GM19438 (cell line): Measurements from ENCODE around the gene CYP8B1.

ENCODE experiments used
- ATAC-seq: cut with Tn5 transposase; IDR thresholded peaks from one replicate; pipeline ENCODE4 v1.9.1; 2021; ENCODE audit warnings: low read depth; ENCODE audit not compliant: unreplicated experiment

CYP8B1 gene

DNA sequence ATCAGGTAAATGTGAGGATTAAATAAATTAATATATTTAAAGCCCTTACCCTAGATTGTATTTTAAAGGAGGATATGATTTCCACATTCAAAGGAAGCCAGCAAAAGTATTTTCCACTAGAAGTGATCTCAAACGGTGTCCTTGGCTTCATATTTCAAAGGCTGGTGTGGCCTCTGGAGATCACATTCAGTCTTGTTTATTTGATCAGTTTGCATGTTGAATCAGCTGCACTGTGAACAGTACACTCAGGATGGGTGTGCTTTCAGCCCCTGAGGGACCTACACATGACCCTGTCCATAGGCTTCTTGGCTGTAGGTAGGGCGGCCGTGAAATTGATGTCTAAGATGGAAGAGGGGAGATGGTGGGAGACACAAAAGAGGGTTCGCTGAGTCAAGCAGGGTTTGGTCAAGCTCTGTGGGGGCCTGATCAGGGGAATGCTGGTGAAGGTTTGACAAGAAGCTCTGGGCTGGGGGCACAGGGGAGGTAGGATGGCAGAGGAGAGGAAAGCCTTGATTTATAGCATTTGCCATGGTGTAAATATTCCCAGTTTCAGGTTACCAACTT lies 21.9 kb downstream of the CYP8B1 start:
- ATAC-seq = no peak

DNA sequence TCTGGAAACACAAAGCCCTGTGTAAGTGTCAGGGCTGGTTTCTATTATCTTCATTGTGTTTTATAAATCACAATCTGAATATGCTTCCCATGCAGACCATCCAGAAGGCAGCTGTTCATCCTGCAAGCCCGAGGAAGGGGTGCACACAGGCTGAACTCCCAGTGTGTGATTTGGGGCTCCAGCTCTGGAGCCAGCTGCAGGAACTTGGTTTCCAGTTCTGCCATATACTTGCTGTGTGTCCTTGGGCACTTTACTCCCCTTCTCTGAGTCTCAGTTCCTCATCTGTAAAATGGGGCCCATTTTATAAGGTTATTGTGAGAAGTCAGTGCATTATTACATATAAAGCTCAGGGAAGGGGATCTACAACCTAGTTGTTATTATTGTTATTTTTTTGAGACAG lies 22.6 kb downstream of the CYP8B1 start:
- ATAC-seq = no peak

DNA sequence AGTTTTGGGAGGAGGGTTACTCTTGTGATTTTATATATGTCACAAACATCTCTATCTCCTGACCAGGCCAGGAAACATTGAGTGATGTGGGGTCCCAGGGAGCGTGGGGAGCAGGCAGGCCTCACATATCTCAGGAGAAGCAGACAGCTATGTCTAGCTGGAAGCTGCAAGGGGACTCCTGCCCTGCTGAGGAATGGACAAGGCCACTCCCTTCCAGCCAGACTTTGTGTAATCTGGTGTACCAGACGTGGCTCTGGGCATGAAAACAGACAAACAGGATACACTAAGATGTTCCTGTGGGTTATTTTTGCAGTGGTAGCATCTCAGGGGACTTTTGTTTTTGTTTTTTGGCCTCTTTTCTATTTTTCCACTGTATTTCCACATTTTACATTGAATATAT lies 23.2 kb downstream of the CYP8B1 start:
- no peak for ATAC-seq

DNA sequence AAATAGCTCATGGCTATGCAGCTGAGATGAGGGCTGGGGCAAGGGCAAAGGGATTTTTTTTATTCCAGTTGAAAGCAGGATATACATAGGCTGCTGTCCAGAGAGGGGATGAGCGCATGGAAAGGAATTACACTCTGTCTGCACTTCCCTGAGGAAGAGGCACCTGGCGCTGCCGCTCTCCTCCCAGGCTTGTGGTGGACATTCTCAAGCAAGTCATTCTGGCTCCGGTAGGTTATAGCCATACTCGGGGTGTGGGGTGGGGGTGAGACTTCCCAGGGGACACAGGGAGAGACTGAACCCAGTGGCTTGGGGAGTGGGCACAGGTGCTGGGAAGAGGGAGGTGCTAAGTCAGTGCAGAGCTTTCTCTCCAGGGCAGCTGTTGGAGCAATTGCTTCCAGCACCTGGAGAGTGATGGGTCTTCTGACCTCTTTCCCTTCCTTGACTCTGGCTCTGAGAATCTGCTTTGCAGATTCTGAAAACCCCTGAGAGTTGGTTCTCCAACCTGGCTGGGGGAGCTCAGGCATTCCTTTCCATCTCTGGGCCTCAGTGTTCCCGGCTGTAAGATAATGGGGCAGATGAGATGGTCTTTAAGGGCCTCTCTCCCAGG lies 24.3 kb downstream of the CYP8B1 start:
- ATAC-seq = no peak

DNA sequence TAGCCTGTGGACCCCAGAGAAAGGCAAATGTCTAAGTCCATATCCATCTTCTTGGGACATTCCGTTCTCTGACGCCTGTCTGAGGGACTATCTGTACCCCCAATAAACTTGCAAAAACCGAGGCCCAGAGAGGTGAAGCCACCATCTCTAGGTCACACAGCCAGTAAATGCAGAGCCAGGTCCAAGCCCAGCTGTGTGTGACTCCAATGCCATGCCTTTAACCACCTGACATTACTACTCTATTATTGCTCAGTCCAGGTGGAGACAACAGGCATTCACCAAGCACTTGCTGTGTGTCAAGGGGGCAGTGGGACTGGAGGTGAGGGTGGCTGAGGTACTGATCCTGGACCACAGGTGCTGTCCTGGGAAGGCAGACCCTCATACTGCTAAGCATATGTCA lies 25.4 kb downstream of the CYP8B1 start:
- ATAC-seq = no peak

DNA sequence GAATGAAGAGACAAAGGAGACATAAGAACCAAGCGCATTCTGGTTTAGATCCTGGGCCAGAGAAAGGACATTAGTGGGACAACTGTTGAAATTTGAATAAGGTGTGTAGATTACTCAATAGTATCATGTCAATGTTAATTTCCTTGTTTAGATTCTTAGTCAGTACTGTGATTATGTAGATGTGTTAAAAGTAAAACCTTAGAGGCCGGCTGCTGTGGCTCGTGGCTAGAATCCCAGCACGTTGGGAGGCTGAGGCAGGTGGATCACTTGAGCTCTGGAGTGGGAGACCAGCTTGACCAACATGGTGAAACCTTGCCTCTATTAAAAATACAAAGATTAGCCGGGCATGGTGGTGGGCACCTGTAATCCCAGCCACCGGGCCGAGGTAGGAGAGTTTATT lies 26.7 kb downstream of the CYP8B1 start:
- no peak for ATAC-seq

DNA sequence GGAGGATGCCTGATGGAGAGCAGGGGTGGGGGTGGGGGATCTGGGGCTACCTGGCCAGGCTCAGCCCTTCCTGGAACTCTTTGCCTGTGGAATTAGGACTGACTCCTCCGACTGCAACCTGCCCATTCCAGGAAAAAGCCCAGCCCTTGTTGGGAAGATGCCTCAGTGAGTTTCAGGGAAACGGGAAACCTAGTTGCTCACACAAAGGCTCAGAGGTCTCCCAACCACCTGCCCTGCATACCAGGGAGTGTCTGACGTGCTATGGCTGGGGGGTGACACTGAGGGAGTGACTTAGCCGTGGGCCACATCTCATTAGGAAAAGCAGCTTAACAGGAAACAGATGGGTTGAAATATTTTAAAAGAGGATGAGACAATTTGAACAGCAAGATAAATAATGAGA lies 27.9 kb downstream of the CYP8B1 start:
- ATAC-seq = no peak

DNA sequence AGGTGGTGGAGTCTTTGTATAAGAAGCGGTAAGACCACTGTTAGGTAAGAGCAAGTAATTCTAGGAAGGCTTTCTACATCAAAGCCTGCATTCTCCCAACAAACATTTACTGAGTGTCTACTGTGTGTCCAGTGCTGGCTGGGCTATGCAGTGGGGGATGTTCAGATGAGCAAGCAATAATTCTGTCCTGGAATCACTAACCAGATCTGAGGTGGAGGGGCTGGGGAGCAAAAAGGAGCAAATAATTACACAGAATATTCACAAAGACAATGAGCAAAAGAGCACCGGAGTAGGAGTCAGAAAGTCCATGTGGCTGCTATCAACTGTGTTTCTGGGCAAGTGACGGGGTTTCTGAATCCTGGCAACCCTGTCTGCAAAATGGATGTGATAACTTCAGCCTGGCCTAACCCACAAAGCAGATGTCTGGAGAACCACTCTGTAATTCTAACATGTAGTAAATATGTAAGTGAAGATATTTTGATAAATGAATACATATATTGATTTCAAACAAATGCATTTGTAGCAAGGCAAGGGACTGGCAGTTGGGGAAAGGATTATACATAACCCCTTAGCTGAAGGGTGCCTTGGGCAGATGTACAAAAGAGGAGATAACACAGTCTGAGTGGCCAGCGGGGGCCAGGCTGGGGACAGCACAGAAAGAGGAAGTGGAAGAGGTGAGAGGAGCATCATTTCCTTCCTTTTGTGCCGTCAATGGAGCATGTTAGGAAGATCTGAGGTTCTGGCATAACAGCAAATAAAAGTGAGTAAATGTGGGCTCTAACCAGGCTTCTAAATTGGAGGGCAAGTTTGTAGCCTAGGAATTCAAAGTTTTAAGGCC lies 28.8 kb downstream of the CYP8B1 start:
- no peak for ATAC-seq

DNA sequence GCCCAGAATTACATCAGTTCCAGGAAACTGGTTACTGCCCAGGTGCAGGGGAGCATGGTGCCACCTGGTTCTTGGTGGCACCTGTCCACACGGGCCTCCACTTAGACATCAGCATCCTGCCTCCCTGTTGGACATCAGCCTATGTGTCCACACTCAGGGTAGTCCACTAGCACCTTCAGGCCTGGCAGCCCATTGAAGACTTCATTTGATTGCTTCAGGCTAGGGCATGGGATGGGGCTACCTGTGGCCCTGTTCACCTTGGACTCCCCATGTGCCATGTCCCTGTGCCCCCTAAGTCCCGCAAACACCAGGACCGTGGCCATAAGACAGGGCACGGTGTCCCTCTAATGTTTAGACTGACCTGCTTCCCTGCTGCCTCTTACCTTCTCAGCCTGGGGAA lies 30.9 kb downstream of the CYP8B1 start:
- no peak for ATAC-seq

DNA sequence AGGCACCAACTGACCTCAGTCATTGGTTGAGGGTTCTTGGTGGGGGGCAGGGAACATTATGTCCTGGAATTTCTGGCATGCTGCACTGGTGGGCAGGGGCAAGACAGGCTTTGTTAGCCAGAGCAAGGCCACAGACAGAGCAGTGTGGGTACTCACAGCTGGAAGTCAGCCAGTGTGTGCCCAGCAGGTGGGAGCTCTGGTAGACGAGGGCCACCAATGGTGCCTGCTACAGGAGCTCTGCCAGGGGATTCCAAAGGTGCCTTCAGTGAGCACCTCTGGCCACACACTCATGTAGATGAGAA lies 31.3 kb downstream of the CYP8B1 start:
- ATAC-seq = no peak

DNA sequence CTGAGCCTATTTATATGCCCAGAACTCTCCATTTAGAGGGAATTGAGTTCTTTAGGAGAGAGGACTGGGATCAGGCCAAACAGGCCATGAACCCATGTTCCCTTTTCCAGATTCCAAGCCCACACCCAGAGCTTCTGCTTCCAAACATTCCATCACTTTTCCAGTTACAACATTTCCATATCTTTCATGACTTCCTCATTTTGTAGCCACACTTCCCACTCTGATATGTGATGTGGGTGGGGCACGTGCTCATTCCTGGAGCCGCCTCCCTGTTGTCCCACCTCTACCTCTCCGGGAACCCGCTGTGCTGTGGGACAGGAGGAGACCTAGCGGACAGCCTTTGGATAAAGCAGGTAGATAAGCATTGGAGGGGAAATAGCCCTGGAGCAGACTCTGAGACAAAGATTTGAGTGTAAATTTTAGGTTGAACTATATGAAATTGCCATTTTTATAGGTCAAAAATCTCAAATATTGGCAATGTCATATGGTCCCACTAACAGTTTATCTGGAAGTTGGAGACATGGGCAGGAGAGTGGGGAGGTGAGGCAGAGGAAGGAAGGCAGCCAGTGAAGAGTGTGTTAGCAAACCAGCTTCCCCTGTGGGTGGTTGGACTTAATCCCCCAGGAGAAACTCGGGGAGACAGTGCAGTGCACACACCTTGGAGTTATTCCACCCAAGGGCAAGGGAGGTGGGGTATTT lies 31.8 kb downstream of the CYP8B1 start:
- ATAC-seq = no peak

DNA sequence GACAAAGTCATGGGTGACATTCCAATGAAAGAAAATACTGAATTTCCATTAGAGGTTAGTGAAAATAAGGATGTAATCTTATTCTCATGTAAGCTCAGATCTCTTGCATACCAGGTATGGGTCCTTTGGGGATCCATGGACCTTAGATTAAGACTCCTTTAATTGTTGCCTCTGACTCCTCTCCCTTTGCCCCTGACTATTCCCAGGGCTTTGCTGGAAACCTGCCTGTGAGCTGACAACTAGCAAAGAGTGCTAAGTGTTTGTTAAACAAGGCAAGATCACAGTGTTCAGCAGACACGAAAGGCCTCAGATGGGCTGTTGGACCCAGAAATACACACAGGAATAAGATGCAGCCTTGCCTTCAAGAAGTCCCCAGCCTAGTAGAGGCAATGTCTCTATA lies 34.3 kb downstream of the CYP8B1 start:
- ATAC-seq = no peak

DNA sequence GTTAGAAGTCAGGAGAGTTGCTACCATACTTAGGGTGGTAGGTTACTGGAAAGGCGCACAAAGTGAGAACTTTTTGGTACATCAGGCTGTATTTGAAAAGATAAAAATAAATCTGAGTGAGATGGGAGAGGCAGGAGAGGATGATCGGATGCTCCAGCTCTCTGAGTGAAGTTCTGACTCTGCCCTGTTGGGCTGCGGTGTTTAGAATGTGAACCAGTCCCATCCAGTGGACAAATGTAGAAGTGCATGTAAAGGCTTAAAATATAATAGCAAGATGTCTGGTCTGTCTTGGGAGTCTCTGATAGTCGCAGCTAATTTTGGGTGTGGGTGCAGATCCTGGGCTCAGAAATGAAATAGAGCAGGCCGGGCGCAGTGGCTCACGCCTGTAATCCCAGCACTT lies 36.1 kb downstream of the CYP8B1 start:
- ATAC-seq = peak; percentile 81

DNA sequence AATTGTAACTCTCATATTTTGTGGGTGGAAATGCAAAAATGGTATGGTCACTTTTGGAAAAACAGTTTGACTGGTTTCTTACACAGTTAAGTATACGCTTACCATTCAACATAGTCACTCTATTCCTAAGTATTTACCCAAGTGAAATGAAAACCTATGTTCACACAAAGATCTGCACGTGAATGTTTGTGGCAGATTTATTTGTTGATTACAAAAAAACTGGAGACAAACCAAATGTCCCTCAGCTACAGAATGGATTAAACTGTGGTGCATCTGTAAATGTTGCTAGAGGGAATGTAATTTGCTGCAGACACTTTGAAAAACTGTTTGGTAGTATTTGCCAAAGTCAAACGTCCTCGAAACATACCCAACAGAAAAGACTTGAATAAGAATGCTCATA lies 37.1 kb downstream of the CYP8B1 start:
- ATAC-seq = no peak

DNA sequence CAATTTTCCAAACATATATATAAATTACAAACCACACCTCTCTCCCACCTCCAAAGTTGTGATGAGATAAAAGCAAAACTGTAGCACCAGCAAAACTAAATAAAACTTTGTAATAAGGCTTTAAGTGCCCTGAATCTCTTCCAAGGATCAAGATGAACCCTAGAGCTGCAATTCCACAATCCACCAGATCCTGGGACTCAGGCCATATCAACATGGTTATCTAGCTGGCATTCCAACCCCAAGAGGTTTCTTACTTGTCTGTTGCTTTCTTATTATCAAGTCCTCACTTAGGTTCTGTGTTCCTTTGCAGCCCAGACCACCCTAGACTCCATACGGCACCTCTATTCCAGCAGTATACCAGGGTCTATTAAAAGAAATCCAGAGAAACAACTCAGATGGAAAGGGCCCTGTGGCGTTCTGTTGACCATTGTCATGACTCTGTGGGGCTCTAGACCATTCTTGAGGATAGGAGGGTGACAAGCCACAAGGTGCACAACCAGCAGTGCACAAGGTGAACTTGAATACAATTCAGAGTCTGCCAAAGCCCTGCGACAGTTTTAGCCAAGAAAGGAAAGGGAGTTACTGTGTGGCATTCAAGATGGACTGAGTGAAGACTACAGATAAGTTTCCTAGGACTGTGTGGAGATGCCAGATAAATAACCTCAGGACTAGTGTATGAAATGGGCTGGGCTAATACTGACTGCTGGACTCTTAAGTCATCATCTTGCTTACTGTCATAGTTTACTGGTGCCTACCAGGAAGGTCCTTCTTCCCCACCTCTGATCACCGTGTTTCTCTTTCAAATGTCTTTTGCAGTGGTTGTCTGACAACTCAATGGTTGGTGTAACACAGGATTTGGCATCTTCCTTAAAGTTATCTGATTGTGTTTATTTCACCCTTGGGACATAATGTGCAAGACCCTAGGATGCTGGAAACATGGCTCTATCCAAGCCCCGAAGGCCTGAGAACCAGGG lies 39.2 kb downstream of the CYP8B1 start:
- no peak for ATAC-seq

DNA sequence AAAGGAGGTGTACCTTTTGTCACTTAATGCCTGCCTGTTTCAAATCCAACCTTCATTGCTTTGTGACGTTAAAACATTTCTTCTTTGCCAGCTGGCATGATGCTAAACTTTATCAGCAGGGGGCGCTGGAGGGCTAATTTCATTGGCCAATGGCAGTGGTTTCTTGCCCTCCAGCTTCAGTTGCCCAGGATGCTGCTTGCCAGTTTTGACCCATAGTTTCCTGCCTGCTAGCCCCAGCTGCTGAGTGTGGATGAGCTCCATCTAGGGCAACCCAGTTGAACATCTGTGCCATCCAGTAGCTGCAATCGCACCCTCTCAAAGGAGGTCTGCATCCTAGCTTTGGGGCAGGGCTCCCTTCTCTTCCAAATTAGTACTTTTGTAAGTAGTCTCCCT lies 44.4 kb downstream of the CYP8B1 start:
- no peak for ATAC-seq

DNA sequence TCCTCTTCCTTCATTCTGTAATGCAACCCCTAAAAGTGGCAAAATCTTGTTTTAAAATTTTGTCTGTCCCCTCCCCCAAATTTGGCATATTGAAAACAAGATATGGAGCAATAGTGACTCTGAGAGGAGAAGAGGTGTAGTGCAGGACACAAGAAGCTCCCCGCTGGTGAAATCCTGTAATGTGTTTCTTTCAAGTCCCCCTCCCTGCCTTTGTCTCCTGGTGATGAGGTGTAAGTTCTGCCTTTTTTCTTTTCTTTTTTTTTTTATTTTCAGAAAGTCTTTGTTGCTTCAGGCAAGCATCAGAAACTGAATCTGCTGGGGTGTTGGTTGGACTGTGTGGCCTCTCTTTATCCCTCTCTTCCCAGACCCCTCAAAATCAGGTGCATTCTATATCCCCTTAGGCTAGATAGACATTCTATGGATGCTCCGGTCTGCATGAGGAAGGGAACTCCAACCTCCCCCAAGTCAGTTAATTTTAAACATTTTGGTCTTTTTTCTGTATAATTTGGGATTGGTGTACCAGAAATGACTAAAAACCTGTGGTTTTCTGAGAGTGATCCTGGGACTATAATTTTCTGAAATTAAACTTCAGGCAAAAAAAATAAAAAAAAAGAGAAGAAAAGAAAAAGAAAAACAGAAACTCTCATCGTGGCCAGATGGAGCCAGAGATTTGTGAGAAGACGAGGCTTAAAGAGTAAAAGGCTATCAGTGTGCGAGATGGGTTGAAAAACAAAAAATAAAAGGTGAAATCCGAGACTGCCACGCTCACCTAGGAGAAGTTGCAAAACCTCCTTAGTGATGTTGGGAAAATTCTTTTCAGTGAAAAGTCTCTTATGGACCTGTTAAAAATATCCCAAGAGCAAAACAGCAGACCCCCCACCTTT lies 45.0 kb downstream of the CYP8B1 start:
- no peak for ATAC-seq

DNA sequence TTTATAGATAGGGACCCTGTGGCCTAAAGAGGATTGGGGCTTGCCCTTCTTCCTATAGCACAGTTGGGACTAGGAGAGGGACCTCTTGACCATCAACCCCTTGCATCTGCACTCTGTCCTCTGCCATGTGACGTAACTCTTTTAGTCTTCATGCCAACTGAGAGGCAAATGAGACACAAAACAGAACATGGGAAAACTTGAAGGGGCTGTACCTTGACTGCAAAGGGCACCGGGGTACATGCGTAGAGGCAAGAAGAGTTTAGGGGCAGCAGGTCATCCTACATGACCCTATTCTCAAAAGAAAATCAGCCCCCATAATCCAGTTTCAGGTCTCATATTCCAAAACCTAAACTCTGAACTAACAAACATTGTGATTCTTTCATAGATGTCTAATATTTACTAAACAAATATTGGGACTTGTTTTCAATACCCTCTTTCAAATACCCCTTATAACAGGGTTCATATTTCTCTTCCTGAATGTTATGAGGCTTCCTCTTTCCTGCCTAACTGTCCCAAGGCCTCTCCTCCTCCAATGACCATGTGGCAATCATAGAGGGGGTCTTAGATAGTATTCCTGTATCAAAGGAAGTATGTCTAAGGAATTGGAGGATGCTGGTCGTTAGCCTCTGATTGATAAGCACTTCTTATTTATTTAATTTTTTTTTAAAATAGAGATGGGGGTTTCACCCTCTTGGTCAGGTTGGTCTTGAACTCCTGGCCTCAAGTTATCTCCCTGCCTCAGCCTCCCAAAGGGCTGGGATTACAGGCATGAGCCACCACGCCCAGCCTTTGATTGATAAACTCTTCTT lies 45.8 kb downstream of the CYP8B1 start:
- no peak for ATAC-seq
